HL-60 (cell line): ENCODE results near the gene TMCO4.

Experiments used
- DNase-seq, 2 experiments: peaks; one replicate each; pipeline ENCODE4 v3.0.0-alpha.2; 2010 to 2020; ENCODE audit warnings: low read depth in 1 of 2, low spot score in 1 of 2
- H3K27ac ChIP-seq: fragments of 250-450 bp; sonication (Bioruptor Pico); replicated peaks from 2 replicates; pipeline ENCODE4 v1.5.1; 2020; ENCODE audit warnings: mild to moderate bottlenecking, moderate library complexity
- H3K27me3 ChIP-seq: fragments of 250-450 bp; sonication (Bioruptor Pico); 2 replicates; pipeline ENCODE4 v1.5.1; 2021; ENCODE audit warnings: mild to moderate bottlenecking, moderate library complexity; ENCODE audit not compliant: insufficient read depth, poor library complexity, severe bottlenecking
- H3K4me3 ChIP-seq: replicated peaks from 2 replicates; pipeline ENCODE4 v1.5.1; 2011; ENCODE audit warnings: mild to moderate bottlenecking, control low read depth, low read length; ENCODE audit not compliant: insufficient read depth
- GABPA ChIP-seq: IDR thresholded peaks from 2 replicates; pipeline ENCODE4 v1.6.1; 2012; ENCODE audit warnings: low read depth
- POLR2AphosphoS5 ChIP-seq: IDR thresholded peaks from 2 replicates; pipeline ENCODE4 v1.6.1; 2012; ENCODE audit warnings: low read depth
- REST ChIP-seq: IDR thresholded peaks from 2 replicates; pipeline ENCODE4 v1.6.1; 2012; ENCODE audit warnings: low read depth; ENCODE audit not compliant: insufficient replicate concordance
- SPI1 ChIP-seq: IDR thresholded peaks from 2 replicates; pipeline ENCODE4 v1.6.1; 2012; ENCODE audit warnings: low read depth, mild to moderate bottlenecking, borderline replicate concordance
- TF ChIP-seq, protein P1 (sequence below): IDR thresholded peaks from one replicate; pipeline ENCODE4 v1.5.1; 2011; ENCODE audit warnings: low read length, control low read depth, inconsistent platforms; ENCODE audit not compliant: insufficient read depth

The TMCO4 gene

GRCh38 chr1:19743180-19743579 lies 56.5 kb downstream of the TMCO4 start:
- TF ChIP-seq GABPA: no peak
- TF ChIP-seq REST: no peak
- TF ChIP-seq, protein P1, sequence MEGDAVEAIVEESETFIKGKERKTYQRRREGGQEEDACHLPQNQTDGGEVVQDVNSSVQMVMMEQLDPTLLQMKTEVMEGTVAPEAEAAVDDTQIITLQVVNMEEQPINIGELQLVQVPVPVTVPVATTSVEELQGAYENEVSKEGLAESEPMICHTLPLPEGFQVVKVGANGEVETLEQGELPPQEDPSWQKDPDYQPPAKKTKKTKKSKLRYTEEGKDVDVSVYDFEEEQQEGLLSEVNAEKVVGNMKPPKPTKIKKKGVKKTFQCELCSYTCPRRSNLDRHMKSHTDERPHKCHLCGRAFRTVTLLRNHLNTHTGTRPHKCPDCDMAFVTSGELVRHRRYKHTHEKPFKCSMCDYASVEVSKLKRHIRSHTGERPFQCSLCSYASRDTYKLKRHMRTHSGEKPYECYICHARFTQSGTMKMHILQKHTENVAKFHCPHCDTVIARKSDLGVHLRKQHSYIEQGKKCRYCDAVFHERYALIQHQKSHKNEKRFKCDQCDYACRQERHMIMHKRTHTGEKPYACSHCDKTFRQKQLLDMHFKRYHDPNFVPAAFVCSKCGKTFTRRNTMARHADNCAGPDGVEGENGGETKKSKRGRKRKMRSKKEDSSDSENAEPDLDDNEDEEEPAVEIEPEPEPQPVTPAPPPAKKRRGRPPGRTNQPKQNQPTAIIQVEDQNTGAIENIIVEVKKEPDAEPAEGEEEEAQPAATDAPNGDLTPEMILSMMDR: no peak
- no peak for TF ChIP-seq SPI1
- no peak for TF ChIP-seq POLR2AphosphoS5
- DNase-seq: no peak
- Histone ChIP-seq H3K27ac (no peak overlapping the region), H3K27me3 (no peaks in the 10 kb centered on the region), H3K4me3 (no peak overlapping the region)

DNA sequence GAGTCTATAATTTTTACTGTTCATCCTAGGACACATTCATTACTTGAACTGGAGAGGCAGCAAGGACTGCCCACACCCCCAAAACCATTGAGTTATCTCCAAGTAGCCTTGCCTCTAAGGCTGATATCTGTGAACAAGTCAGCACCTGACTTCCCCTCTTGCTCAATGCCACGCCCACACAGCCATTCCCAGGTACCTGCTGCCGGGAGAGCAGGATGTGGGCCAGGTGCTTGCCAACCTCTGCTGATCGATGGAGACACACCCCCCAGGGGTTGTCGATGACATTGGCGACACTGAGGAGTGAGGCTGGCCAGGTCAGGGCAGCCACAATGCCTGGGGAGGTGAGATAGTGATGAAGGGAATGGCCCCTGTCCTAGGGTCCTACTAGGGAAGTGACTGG lies 60.1 kb downstream of the TMCO4 start:
- TF ChIP-seq, protein P1: no peak
- no peak for TF ChIP-seq REST
- TF ChIP-seq GABPA: no peak
- no peak for TF ChIP-seq SPI1
- TF ChIP-seq POLR2AphosphoS5: no peak
- Histone ChIP-seq H3K27ac (no peak overlapping the region), H3K4me3 (no peak overlapping the region), H3K27me3 (no peaks in the 10 kb centered on the region)
- no peak for DNase-seq

DNA sequence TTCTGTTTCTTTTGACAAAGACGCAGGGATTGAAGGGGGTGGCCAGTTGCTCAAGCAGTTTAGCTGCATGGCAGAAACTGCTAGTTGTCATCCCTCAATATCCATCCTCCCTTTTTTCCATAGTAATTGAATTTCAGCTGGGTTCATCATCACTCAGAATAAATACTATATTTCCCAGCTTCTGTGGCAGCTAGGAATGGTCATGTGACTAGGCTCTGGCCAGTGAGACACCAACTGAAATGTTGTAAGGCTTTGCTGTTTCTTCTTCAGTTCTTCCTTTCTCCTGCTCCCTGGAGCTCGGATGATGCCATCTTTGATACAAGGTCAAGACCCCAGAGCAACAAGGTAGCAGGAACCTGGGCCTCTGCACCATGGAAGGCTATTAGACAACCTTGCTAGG lies 61.0 kb downstream of the TMCO4 start:
- no peak overlapping the region for H3K27ac ChIP-seq
- no peak for TF ChIP-seq SPI1
- TF ChIP-seq REST: no peak
- no peak for TF ChIP-seq POLR2AphosphoS5
- TF ChIP-seq GABPA: no peak
- TF ChIP-seq, protein P1: no peak
- no peaks in the 10 kb centered on the region for H3K27me3 ChIP-seq
- no peak for DNase-seq
- H3K4me3 ChIP-seq: no peak overlapping the region
